GM18907 (cell line): Measurements from ENCODE around the gene ANKS1A.
"Not testable (repeated sequence)": the region's sequence is repeated elsewhere in the genome, so short reads cannot be mapped to it uniquely, and the experiment has no call there.

Experiments
- ATAC-seq: cut with Tn5 transposase; IDR thresholded peaks from one replicate; pipeline ENCODE4 v1.9.1; 2021; ENCODE audit warnings: mild to moderate bottlenecking, moderate library complexity; ENCODE audit not compliant: unreplicated experiment

ANKS1A gene

DNA sequence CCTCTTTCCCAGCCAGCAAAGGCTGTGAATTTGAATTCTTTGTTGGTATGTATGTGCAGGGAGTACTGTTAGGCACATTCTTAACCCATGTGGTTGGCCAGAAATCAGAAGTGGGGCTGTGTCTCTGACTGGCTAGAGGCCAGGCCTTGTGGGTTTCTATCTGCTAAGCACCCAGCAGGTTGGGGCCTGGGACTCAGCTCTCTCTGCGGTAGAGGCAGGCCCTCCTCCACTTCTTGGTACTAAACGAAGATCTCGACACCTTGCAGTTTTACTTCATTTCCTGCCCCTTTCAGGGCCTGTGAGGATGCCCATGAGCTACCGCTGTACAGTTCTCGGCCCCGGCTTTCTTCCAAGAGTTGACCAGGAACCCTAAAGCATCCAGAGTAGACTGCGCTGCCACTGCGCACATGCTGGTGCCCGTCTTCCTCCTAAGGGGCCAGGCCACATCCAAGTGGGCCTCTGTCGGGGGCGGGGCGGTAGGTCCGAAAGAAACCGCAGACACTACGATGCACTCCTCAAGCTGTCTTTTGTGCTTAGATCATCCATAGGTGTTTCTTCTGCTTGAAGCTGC lies 201.0 kb downstream of the ANKS1A start:
- no peak for ATAC-seq

DNA sequence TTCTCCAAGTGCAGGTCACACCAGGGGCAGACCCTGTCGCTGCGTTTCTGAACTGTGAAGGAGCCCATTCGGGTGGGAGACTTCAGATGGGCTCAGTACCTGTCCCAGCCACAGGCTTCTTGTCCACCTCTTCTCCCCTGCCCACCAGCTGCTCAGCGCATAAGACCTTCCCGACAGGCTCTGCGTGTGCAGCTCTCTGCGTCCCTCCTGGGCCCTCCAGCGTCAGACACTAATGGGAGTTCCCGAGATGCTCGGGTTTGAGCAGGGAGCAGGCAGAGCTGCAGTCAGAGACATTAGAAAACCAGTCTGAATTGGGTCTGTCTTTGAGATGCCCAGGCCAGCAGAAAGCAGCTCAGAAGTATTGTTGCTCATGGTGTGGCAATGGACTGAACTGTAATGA lies 201.7 kb downstream of the ANKS1A start:
- no peak for ATAC-seq

DNA sequence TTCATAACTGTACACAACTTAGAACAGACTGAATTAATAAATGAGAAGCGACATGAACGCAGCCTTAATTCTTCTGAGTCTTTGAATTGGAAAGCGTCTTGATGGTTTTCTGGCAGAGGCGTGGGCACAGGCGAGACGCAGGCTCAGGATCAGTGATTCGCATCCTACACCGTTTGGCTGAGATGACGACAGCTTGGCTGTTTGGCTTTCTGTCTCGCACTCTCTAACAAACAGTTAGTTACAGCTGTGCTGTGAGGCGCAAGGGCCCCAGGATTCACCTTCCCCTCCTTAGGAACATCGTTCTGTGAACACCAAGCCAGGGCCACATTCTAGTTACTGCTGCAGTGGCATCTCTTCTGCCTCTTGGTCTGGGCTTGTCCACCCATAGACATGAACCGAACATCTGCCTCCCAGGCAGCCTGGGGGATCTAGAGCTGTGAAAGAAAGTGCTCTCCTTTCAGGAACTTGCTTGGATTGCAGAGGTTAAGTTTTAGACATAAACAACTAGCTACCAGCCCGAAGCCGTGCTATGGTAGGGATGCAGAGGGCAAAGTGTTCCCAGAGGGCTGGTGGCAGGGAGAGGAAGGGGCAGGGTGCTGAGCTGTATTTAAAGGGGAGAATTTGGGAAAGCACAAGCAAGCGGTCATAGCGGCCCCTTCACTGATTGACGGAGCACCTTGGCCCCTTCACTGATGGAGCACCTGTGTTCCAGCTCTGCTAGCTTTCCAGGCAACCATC lies 202.5 kb downstream of the ANKS1A start:
- no peak for ATAC-seq

DNA sequence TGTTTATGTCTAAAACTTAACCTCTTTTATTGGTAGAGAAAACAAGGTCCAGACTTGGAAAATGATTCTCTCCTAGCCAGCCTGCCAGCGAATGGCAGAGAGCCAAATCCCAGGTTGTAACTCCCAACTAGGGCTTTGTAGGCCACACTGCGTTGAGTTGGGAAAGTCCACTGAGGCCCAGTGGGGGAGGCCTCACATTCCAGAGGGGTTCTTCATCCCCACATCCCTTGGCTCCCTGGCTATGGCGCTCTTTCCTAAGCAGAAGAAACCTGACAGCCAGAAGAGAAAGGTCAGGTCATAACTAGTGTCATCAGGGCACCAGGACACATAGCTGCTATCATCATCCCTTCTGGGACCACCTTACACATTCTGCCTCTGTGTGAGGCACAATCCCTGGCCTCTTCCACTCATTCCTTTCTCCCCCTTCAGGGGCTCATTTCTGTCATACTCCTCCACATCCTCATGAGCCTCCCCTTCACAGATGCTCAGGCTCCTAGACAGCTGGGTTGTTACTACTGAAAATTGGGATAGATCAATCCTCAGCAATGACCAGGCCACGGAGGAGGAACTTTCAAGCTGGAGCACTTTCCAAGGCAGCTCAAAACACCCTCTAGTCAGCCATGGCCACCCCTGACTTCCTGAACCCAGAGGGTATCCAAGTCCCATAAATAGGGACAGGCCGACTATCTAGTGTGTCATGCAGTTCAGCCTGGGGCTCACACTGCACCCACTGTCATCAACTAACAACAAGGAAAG lies 203.5 kb downstream of the ANKS1A start:
- ATAC-seq, result no peak

DNA sequence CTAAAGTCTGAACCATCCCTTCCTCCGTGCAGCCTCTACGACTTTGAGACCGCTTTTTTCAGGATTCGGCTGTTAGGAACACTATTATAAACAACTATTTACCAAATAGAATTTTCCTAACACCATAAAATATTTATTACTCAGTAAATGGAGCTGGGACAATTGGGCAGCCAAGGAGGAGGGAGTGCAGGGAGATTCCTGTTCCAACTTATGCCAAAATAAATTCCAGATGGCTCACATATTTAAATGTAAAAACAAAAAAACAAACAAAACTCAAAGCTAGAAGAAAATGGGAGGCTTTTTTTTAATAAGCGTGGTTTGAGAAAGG lies 204.0 kb downstream of the ANKS1A start:
- ATAC-seq, result no peak

DNA sequence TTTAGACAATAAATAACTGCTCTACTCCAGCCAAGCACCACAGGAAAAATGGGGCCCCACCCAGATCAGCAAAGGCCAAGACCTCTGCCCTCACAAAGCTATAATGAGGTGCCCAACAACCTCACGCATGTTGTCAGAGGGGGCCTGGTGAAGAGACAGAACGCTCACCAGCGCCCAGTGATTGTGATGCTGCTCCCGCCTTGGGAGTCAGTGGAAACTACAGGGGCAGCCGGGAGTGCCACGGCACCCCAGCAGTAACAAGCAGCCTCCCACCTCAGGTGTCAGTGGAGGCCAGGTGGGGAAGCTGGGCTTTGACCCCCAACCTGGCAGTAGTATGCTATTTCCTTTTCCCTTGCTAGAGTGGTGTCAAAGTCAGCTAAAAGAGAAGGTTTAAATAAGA lies 204.7 kb downstream of the ANKS1A start:
- ATAC-seq, result no peak

DNA sequence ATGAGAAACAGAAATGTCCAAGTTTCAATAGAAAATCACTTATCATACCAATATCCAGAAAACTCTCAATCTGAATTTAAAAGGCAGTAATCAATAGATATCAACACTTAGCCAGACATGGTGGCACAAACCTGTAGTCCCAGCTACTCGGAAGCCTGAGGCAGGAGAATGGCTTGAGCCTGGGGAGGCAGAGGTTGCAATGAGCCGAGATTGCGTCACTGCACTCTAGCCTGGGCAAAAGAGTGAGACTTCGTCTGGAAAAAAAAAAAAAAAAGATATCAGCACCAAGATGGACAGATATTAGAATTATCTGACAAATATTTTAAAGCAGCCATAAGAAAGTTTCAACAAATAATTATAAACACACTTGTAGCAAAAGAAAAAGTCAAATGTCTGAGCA lies 205.1 kb downstream of the ANKS1A start:
- no peak for ATAC-seq

DNA sequence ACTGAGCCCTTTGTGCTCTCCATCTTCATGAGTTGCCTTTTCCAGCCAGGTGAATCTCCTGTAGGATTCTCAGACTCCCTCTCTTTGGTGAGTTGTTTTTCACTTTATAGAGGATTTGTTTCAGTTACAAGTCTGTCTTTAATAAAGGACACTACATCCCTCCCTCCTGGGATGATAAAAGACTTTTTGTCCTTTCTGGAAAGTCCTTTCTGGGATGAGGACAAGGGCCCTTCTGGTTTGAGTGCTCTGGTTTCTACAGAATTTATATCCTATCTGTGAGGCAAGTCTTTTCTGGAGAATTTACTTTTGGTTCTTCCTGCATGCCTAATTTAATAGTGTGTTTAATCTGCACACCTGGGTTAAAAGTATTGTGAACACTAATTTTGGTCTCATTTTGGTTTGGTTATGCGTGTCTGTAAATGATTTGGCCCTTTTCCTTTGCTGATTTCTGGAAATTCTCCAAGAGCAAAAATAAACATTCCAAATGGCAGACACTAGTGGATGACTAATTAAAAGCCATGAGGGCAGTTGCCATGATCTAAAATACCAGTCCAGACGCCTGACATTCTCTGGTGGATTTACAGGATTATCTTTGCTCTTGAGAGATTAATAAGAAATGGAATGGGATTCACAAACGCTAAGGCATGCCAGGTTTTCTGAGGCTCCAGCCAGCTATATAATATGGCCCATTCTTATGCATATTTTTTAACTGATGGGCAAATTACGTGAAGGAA lies 207.2 kb downstream of the ANKS1A start:
- ATAC-seq, result no peak

DNA sequence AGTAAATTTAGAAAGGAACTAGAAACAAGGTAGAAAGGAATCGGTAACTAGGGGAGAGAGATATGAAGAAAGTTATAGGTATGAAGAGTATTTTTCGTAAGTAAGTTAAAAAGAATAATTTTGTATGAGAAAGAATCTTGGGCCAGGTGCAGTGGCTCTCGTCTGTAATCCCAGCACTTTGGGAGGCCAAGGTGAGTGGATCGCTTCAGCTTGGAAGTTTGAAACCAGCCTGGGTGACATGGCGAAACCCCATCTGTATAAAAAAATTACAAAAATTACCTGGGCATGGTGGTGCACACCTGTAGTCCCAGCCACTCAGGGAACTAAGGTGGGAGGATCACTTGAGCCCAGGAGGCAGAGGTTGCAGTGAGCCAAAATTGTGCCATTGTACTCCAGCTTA lies 210.1 kb downstream of the ANKS1A start:
- no peak for ATAC-seq

DNA sequence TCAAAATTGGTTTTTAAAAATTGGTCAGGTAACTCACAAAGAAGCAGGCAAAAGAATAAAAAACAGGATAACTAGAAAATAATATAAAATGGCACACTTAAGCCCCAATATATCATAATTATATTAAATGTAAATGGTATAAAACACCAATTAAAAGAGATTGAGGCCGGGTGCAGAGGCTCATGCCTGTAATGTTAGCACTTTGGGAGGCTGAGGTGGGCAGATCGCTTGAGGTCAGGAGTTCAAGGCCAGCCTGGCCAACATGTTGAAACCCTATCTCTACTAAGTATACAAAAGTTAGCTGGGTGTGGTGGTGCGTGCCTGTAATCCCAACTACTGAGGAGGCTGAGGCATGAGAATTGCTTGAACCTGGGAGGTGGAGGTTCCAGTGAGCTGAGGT lies 216.0 kb downstream of the ANKS1A start:
- no peak for ATAC-seq

DNA sequence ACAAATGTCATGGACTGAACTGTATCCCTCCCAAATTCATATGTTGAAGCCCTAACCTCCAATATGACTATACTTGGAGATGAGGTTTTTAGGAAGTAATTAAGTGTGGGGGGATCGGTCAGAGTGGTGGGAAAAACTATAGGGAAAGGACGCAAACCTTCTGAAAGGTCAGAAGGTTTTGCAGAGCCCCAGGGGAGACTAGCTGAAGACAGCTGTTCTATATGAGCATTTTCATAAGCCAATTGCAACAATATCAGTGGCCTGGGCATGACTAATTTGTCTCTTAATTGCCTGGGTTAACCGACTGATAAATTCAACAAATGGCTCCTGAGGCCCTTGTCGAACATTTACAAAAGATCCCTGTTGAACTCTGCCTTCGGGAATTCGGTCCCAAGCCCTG lies 217.0 kb downstream of the ANKS1A start:
- ATAC-seq, result not testable (repeated sequence)

DNA sequence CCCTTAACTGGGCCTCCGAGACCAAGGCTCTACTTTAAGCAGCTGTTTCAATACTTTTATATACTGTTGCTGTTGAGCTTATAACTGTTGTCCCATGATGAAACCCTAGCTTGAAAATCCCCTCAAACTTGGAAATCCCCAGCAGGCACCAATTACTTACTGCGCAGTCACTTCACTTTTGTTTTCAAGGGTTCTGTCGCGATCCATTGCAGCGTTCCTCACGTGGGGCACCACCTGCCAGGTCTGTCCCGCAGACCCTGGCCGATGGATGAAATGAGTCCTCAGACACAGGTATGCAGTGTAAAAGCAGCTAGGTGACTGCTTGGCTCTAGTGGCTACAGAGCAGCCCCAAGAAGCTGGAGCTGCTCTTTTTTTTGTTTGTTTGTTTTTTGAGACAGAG lies 218.2 kb downstream of the ANKS1A start:
- not testable (repeated sequence) for ATAC-seq

DNA sequence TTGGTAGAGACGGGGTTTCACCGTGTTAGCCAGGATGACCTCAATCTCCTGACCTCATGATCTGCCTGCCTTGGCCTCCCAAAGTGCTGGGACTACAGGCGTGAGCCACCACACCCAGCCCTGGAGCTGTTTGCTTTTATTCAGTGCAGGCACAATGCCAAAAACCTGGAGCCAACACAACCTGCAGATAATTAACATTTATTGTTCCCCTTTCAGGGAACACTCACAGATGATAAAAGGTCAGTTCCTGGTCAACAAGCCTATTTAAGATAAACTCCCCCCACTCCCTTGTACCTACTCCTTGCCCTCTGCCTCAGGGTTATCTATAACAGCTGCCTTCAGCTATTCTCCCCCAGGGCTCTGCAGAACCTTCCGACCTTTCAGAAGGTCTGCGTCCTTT lies 218.7 kb downstream of the ANKS1A start:
- ATAC-seq, result not testable (repeated sequence)

DNA sequence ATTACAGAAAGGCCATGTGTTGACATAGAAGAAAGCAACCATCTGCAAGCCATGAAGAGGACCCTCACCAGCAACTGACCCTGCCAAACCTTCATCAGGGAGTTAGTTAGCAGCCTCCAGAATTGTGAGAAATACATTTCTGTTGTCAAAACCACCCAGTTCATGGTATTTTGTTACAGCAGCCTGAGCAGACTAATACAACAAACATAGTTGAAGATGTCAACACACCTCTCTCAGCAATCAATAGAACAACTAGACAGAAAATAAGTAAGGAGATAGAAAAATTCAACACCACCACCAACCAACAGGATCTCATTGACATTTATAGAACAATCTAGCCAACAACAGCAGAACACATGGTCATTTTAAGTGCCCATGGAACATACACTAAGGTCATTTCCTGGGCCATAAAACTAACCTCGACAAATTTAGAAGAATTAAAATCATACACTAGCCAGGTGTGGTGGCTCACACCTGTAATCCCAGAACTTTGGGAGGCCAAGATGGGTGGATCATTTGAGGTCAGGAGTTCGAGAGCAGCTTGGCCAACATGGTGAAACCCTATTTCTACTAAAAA lies 219.3 kb downstream of the ANKS1A start:
- ATAC-seq, result no peak

DNA sequence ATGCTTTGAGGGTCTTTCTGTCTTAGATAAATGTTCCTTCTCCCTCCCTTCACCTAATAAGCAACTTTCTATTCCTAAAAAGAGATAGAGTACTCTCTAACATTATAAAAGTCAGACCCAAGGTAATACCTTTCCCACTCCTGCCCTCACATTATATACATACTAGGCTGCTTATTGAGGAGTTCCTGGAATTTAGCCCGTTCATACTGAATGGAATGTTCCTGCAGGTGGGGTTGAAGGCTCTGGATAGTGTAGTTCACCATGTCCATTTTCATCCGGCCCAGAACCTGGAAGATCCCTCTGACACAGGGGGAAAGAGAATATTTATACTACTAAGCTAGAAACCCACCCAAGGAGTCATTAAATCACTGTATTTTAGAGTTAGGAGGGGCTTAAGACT lies 231.7 kb downstream of the ANKS1A start:
- no peak for ATAC-seq

DNA sequence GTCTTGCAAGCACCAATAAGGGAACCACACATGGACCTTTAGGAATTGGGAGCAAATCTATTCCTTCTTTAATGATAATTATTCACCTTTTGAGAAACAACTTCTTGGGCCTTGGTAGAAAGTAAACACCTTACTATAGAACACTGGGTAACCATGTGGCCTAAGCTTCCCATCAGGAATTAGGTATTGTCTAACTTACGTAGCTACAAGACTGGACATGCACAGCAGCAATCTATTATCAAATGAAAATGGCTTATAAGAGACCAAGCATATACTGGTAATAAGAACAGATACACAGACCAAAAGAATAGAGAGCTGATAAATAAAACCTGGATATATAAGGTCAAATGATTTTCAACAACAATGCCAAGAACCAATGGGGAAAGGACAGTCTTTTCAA lies 235.3 kb downstream of the ANKS1A start:
- no peak for ATAC-seq

DNA sequence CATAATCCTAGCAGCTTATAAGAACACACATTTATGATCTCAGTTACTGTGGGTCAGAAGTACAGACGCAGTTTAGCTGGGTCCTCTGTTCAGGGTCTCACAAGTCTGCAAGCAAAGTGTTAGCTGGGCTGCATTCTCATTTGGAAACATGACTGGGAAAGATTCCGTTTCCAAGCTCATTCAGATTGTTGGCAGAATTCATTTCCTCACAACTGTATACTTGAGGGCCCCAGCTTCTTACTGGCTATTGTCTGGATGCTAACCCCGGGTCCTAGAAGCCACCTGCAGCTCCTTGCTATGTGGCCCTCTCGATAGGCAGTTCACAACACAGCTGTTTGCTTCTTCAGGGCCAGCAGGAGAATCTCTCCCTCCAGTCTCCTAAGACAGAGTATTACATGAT lies 239.0 kb downstream of the ANKS1A start:
- no peak for ATAC-seq

DNA sequence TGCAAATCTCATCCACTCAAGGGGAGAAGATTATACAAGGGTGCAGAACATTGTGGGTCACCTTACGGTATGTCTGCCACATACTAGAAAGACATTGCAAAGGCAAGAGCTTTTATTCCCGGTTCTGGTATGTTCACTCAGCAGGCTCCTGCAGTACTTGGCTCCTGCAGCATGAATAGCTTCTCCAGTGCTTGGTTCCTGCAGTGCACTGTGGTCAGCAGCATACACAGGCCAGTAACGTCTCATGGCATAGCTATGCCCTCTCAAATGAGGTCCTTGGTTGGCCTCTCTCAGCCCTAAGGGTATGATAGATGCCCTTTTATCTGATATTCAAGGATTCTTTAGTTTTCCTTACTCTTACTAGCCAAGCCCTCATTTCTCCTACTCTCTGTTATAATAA lies 239.4 kb downstream of the ANKS1A start:
- no peak for ATAC-seq

DNA sequence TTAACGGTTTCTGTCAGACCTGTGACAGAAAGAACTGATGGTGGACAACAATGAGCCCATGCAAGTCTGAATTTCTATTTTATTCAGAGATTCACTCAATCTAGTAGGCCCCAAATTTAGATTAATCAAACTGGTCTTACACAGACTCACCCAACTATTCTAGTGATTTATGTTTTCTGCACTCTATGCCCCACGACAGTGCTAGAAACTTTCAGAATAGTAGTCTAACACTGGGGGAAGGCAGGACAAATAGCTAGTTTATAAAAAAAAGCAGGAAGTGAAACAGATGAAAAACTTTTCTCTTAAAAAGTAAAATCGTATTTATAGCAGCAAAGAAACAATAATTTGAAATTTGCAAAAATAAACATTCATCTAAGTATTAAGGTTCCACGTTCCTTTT lies 247.1 kb downstream of the ANKS1A start:
- no peak for ATAC-seq

DNA sequence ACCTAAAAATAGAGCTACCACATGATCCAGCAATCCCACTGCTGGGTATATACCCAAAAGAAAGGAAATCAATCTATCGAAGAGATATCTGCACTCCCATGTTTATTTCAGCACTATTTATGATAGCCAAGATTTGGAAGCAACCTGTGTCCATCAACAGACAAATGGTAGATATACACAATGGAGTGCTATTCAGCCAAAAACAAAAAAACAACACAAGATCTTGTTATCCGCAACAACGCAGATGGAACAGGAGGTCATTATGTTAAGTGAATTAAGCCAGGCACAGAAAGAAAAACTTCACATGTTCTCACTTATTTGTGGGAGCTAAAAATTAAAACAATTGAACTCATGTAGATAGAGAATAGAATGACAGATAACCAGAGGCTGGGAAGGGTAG lies 249.1 kb downstream of the ANKS1A start:
- ATAC-seq, result not testable (repeated sequence)

DNA sequence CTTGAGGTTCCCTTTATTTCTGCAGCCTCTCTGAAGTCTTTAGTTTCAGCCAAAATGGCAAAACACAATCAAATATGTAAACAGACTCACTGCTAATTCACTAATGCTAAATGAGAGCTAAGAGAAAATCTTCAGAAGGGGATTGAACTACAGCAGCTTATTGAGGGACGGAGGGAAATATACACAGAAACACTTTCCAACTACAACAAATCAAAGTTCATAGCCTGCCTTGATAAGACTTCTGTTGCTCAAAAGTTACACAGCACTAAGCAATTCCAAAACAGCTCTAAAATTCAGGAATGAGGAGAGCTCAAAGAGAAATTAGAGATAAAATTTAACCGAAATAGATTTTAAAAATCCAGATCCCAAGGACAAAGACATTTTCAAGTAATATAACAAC lies 250.4 kb downstream of the ANKS1A start:
- ATAC-seq, result no peak
